Brain microvascular endothelial cell (primary cell): ENCODE results near the gene C4orf46.
"Not testable (repeated sequence)": the region's sequence is repeated elsewhere in the genome, so short reads cannot be mapped to it uniquely, and the experiment has no call there.

Experiments
- DNase-seq: peaks from one replicate; pipeline ENCODE4 v3.0.0-alpha.2; 2020
- H3K27ac ChIP-seq: fragments of 250-450 bp; sonication (Bioruptor Pico); 2 replicates; pipeline ENCODE4 v1.5.1; 2020; ENCODE audit warnings: mild to moderate bottlenecking, moderate library complexity
- H3K27me3 ChIP-seq: fragments of 250-450 bp; sonication (Bioruptor Pico); replicated peaks from 2 replicates; pipeline ENCODE4 v1.5.1; 2020; ENCODE audit warnings: mild to moderate bottlenecking
- H3K36me3 ChIP-seq: fragments of 250-450 bp; sonication (Bioruptor Pico); replicated peaks from 2 replicates; pipeline ENCODE4 v1.5.1; 2020; ENCODE audit warnings: mild to moderate bottlenecking
- H3K4me3 ChIP-seq: 2 replicates; pipeline ENCODE4 v1.5.1; 2011; ENCODE audit warnings: low read depth, mild to moderate bottlenecking, control low read depth, low read length, moderate library complexity
- in situ Hi-C: cut with HindIII; loops from 2 replicates; pipeline ENCODE4 v1.10.0; 2017; ENCODE audit warnings: low sequenced_read_pairs, low pct_ligation_motif_present
- TF ChIP-seq, protein P1 (sequence below): IDR thresholded peaks from 2 replicates; pipeline ENCODE4 v1.5.1; 2011; ENCODE audit warnings: low read depth, mild to moderate bottlenecking, moderate library complexity, low read length, control low read depth, inconsistent platforms; ENCODE audit errors: missing control alignments

Gene C4orf46

DNA sequence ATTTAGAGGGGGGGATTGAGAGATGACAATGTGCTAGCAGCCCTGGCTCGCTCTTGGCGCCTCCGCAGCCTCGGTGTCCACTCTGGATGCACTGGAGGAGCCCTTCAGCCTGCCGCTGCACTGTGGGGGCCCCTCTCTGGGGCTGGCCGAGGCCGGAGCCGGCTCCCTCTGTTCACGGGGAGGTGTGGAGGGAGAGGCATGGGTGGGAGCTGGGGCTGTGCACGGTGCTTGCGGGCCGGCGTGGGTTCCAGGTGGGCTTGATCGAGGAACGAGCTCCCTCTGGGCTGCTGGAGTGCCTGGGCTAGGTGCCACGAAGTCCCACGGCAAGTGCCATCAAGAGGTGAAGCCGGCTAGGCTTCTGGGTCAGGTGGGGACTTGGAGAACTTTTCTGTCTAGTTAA lies 6.9 kb downstream of the C4orf46 start:
- TF ChIP-seq, protein P1, sequence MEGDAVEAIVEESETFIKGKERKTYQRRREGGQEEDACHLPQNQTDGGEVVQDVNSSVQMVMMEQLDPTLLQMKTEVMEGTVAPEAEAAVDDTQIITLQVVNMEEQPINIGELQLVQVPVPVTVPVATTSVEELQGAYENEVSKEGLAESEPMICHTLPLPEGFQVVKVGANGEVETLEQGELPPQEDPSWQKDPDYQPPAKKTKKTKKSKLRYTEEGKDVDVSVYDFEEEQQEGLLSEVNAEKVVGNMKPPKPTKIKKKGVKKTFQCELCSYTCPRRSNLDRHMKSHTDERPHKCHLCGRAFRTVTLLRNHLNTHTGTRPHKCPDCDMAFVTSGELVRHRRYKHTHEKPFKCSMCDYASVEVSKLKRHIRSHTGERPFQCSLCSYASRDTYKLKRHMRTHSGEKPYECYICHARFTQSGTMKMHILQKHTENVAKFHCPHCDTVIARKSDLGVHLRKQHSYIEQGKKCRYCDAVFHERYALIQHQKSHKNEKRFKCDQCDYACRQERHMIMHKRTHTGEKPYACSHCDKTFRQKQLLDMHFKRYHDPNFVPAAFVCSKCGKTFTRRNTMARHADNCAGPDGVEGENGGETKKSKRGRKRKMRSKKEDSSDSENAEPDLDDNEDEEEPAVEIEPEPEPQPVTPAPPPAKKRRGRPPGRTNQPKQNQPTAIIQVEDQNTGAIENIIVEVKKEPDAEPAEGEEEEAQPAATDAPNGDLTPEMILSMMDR: no peak
- in situ Hi-C loops: no loop called here
- no peak overlapping the region for H3K4me3 ChIP-seq
- DNase-seq: no peak
- no peak overlapping the region for H3K27ac ChIP-seq
- no peaks in the 10 kb centered on the region for H3K36me3 ChIP-seq
- H3K27me3 ChIP-seq: no peaks in the 10 kb centered on the region

DNA sequence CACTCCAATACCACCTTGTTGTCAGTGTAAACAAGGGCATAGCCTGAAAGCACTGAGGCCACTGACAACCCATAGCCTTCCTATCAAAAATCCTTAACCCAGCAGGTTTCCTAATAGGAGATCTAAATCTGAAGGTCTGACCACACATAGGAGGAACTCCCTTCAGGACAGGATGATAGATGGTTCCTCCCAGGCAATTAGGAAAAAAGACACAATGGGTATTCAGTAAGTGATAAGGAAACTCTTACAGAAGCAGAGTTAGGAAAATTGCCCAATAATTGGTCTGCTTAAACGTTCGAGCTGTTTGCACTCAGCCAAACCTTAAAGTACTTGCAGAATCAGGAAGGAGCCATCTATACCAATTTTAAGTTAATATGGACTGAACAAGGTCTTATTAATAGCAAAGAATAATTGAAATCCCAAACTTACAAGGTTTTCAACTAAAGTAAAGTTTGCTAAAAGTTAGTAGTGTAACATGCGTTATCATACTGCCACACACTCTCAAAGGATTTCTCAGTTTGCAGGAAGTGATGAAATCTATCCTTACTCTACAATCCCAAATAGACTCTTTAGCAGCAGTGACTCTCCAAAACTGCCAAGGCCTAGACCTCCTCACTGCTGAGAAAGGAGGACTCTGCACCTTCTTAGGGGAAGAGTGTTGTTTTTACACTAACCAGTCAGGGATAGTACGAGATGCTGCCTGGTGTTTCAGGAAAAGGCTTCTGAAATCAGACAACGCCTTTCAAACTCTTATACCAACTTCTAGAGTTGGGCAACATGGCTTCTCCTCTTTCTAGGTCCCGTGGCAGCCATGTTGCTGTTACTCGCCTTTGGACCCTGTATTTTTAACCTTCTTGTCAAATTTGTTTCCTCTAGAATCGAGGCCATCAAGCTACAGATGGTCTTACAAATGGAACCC lies 7.7 kb downstream of the C4orf46 start:
- H3K36me3 ChIP-seq, DNase-seq, H3K27ac ChIP-seq, H3K27me3 ChIP-seq, H3K4me3 ChIP-seq, in situ Hi-C loops: not testable (repeated sequence)

- H3K27ac ChIP-seq, DNase-seq, H3K36me3 ChIP-seq, in situ Hi-C loops, H3K4me3 ChIP-seq, H3K27me3 ChIP-seq: not testable (repeated sequence)
Observed at GRCh38 chr4:158663255-158663654, 8.4 kb downstream of the C4orf46 start.

- no peak for DNase-seq
- in situ Hi-C loops: no loop called here
- TF ChIP-seq, protein P1: no peak
- Histone ChIP-seq H3K36me3 (no peaks in the 10 kb centered on the region), H3K27ac (no peak overlapping the region), H3K27me3 (no peaks in the 10 kb centered on the region), H3K4me3 (no peak overlapping the region)
Observed at GRCh38 chr4:158657291-158657690, 14.4 kb downstream of the C4orf46 start.

DNA sequence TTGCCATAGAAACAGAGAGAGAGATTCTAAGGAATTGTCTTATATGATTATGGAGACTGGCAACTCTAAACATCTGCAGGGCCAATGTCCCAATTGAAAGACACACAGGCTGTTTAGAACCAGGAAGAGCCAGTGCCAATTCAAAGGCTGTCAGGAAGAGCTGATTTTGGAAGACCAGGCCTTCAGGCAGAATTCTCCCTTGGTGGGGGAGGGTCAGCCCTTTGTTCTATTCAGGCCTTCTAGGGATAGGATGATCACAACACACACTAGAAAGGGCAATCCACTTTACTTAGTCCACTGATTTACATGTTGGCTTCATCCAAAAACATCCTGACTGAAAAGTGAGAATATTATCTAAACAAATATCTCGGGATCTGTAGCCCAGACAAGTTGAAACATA lies 15.2 kb downstream of the C4orf46 start:
- Histone ChIP-seq H3K4me3 (no peak overlapping the region), H3K27ac (no peak overlapping the region), H3K36me3 (no peaks in the 10 kb centered on the region), H3K27me3 (no peaks in the 10 kb centered on the region)
- in situ Hi-C loops: no loop called here
- TF ChIP-seq, protein P1: no peak
- DNase-seq: no peak

DNA sequence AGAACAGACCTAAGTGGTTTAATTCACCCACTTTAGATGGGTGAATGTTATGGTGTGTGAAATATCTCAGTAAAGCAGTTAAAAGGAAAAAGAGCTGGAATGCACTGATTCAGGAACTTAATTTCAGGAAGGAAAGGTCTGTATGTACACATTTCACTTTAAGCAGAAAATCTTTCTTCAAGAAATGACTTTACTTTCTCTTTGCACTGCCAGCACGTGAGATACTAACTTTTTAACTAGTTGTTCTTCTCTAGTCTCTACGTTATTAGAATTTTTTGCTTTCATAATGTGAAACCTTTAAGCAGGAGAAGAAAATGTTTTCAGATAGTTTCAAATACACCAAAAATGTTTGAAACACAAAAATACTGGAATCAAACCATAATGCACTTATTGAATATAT lies 18.8 kb downstream of the C4orf46 start:
- TF ChIP-seq, protein P1: no peak
- no peaks in the 10 kb centered on the region for H3K36me3 ChIP-seq
- in situ Hi-C loops: no loop called here
- no peaks in the 10 kb centered on the region for H3K27me3 ChIP-seq
- no peak overlapping the region for H3K4me3 ChIP-seq
- DNase-seq: no peak
- no peak overlapping the region for H3K27ac ChIP-seq
